Neural cell (in vitro differentiated cells): Measurements from ENCODE around the gene PLA2G2E. TPM values are rescaled to one million over a fixed set of nuclear protein-coding genes. Genes with fewer than 3 reads are reported as not detected.

Experiments
- H2AFZ ChIP-seq: fragments of 200-600, 300-800 bp; sonication (generic), shearing (Covaris generic); 2 replicates; pipeline ENCODE4 v1.6.0; 2014; ENCODE audit warnings: low read depth, mild to moderate bottlenecking, antibody characterized with exemption, low read length, moderate library complexity
- H3F3A ChIP-seq: fragments of 200-600 bp; shearing (Covaris generic); 2 replicates; pipeline ENCODE4 v1.6.1; 2016; ENCODE audit warnings: mild to moderate bottlenecking, moderate library complexity, mixed read lengths, antibody characterized with exemption, low read length; ENCODE audit not compliant: insufficient read depth, poor library complexity, severe bottlenecking
- H3K27ac ChIP-seq: fragments of 200-600, 300-800 bp; sonication (generic), shearing (Covaris generic); 2 replicates; pipeline ENCODE4 v1.5.1; 2014; ENCODE audit warnings: mild to moderate bottlenecking, low read length, moderate library complexity
- H3K27me3 ChIP-seq: fragments of 300-800, 200-600 bp; sonication (generic), shearing (Covaris generic); 2 replicates; pipeline ENCODE4 v1.6.0; 2014; ENCODE audit warnings: mild to moderate bottlenecking, low read depth, low read length, moderate library complexity; ENCODE audit not compliant: insufficient read depth
- H3K36me3 ChIP-seq: fragments of 300-800, 200-600 bp; sonication (generic), shearing (Covaris generic); 2 replicates; pipeline ENCODE4 v1.5.1; 2014; ENCODE audit warnings: mild to moderate bottlenecking, antibody characterized with exemption, low read length, moderate library complexity; ENCODE audit not compliant: insufficient read depth
- H3K4me2 ChIP-seq: fragments of 300-800, 200-600 bp; sonication (generic), shearing (Covaris generic); 2 replicates; pipeline ENCODE4 v1.6.0; 2014; ENCODE audit warnings: mild to moderate bottlenecking, low read length
- H3K4me3 ChIP-seq: fragments of 300-800, 200-600 bp; sonication (generic), shearing (Covaris generic); 2 replicates; pipeline ENCODE4 v1.5.1; 2014; ENCODE audit warnings: mild to moderate bottlenecking, low read length, moderate library complexity
- H3K79me2 ChIP-seq: fragments of 200-600 bp; shearing (Covaris generic); replicated peaks from 2 replicates; pipeline ENCODE4 v1.6.0; 2014; ENCODE audit warnings: mild to moderate bottlenecking, low read length, moderate library complexity; ENCODE audit not compliant: insufficient read depth
- H3K9ac ChIP-seq: fragments of 300-800, 200-600 bp; sonication (generic), shearing (Covaris generic); 2 replicates; pipeline ENCODE4 v1.6.1; 2016; ENCODE audit warnings: mild to moderate bottlenecking, low read length, mixed read lengths
- H3K9me2 ChIP-seq: fragments of 200-600 bp; shearing (Covaris generic); 2 replicates; pipeline ENCODE4 v1.6.1; 2016; ENCODE audit warnings: mild to moderate bottlenecking, low read length, mixed read lengths; ENCODE audit not compliant: insufficient read depth
- H3K9me3 ChIP-seq: fragments of 200-600, 300-800 bp; sonication (generic), shearing (Covaris generic); 2 replicates; pipeline ENCODE4 v1.6.1; 2016; ENCODE audit warnings: mild to moderate bottlenecking, mixed run types, low read length, moderate library complexity, mixed read lengths
- H4K20me1 ChIP-seq: fragments of 200-600 bp; shearing (Covaris generic); 2 replicates; pipeline ENCODE4 v1.6.1; 2016; ENCODE audit warnings: mild to moderate bottlenecking, mixed run types; ENCODE audit not compliant: insufficient read depth
- CTCF ChIP-seq: fragments of 450-650 bp; IDR thresholded peaks from 2 replicates; pipeline ENCODE4 v1.5.1; 2014; ENCODE audit warnings: antibody characterized with exemption, mild to moderate bottlenecking, moderate library complexity; ENCODE audit not compliant: poor library complexity, severe bottlenecking
- EP300 ChIP-seq: fragments of 450-650 bp; conservative IDR thresholded peaks from 2 replicates; pipeline ENCODE4 v1.6.1; 2014; ENCODE audit warnings: antibody characterized with exemption, mild to moderate bottlenecking, moderate library complexity; ENCODE audit not compliant: poor library complexity, severe bottlenecking
- EZH2 ChIP-seq: fragments of 200-600, 300-800 bp; shearing (Covaris generic), sonication (generic); IDR thresholded peaks from 2 replicates; pipeline ENCODE4 v1.6.1; 2014; ENCODE audit warnings: antibody characterized with exemption, low read length, borderline replicate concordance, mild to moderate bottlenecking; ENCODE audit not compliant: insufficient read depth, poor library complexity, severe bottlenecking
- MXI1 ChIP-seq: fragments of 450-650 bp; conservative IDR thresholded peaks from 2 replicates; pipeline ENCODE4 v1.6.1; 2014; ENCODE audit warnings: antibody characterized with exemption, mild to moderate bottlenecking; ENCODE audit not compliant: poor library complexity, severe bottlenecking
- POLR2AphosphoS5 ChIP-seq: IDR thresholded peaks from 2 replicates; pipeline ENCODE4 v1.6.1; 2012
- RAD21 ChIP-seq: fragments of 450-650 bp; conservative IDR thresholded peaks from 2 replicates; pipeline ENCODE4 v1.6.1; 2014; ENCODE audit warnings: antibody characterized with exemption, mild to moderate bottlenecking, moderate library complexity
- SMC3 ChIP-seq: fragments of 450-650 bp; conservative IDR thresholded peaks from 2 replicates; pipeline ENCODE4 v1.6.1; 2014; ENCODE audit warnings: antibody characterized with exemption, mild to moderate bottlenecking, moderate library complexity; ENCODE audit not compliant: poor library complexity
- TAF1 ChIP-seq: IDR thresholded peaks from 2 replicates; pipeline ENCODE4 v1.6.1; 2012; ENCODE audit warnings: low read depth
- polyA plus RNA-seq: library from polyadenylated mRNA; depleted of rRNA; stranded (reverse); fragments of >200 nt; gene quantifications from 2 replicates; pipeline ENCODE4 v1.2.3, GENCODE V29; 2014
- TF ChIP-seq, protein P1 (sequence below): IDR thresholded peaks from 2 replicates; pipeline ENCODE4 v1.6.1; 2012; ENCODE audit warnings: borderline replicate concordance

PLA2G2E gene
- polyA plus RNA-seq, 1 donor from 2014 or later = not detected

- Histone ChIP-seq H3K36me3 (no peaks in the 10 kb centered on the region), H4K20me1 (no peaks in the 10 kb centered on the region), H3K27me3 (no peaks in the 10 kb centered on the region), H3K4me2 (no peak overlapping the region), H3K79me2 (no peaks in the 10 kb centered on the region), H3K4me3 (no peak overlapping the region), H3F3A (no peaks in the 10 kb centered on the region), H3K9me2 (no peaks in the 10 kb centered on the region), H3K27ac (no peak overlapping the region), H3K9ac (no peak overlapping the region), H2AFZ (no peak overlapping the region), H3K9me3 (no peaks in the 10 kb centered on the region)
- no peak for TF ChIP-seq TAF1
- TF ChIP-seq CTCF = no peak
- TF ChIP-seq EZH2 = no peak
- TF ChIP-seq EP300 = no peak
- TF ChIP-seq SMC3 = no peak
- TF ChIP-seq MXI1 = no peak
- TF ChIP-seq, protein P1, sequence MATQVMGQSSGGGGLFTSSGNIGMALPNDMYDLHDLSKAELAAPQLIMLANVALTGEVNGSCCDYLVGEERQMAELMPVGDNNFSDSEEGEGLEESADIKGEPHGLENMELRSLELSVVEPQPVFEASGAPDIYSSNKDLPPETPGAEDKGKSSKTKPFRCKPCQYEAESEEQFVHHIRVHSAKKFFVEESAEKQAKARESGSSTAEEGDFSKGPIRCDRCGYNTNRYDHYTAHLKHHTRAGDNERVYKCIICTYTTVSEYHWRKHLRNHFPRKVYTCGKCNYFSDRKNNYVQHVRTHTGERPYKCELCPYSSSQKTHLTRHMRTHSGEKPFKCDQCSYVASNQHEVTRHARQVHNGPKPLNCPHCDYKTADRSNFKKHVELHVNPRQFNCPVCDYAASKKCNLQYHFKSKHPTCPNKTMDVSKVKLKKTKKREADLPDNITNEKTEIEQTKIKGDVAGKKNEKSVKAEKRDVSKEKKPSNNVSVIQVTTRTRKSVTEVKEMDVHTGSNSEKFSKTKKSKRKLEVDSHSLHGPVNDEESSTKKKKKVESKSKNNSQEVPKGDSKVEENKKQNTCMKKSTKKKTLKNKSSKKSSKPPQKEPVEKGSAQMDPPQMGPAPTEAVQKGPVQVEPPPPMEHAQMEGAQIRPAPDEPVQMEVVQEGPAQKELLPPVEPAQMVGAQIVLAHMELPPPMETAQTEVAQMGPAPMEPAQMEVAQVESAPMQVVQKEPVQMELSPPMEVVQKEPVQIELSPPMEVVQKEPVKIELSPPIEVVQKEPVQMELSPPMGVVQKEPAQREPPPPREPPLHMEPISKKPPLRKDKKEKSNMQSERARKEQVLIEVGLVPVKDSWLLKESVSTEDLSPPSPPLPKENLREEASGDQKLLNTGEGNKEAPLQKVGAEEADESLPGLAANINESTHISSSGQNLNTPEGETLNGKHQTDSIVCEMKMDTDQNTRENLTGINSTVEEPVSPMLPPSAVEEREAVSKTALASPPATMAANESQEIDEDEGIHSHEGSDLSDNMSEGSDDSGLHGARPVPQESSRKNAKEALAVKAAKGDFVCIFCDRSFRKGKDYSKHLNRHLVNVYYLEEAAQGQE = no peak
- no peak for TF ChIP-seq POLR2AphosphoS5
- TF ChIP-seq RAD21 = no peak
These were observed 23.6 kb upstream of the PLA2G2E start for GRCh38 chr1:19946971-19947370.

GRCh38 chr1:19946331-19946751 is 22.9 kb upstream of the PLA2G2E start:
- Histone ChIP-seq H3K4me2 (no peak overlapping the region), H4K20me1 (no peaks in the 10 kb centered on the region), H3K9ac (no peak overlapping the region), H3K9me2 (no peaks in the 10 kb centered on the region), H3K9me3 (no peaks in the 10 kb centered on the region), H3K36me3 (no peaks in the 10 kb centered on the region), H2AFZ (no peak overlapping the region), H3F3A (no peaks in the 10 kb centered on the region), H3K27me3 (no peaks in the 10 kb centered on the region), H3K27ac (no peak overlapping the region), H3K4me3 (no peak overlapping the region), H3K79me2 (no peaks in the 10 kb centered on the region)
- TF ChIP-seq POLR2AphosphoS5 = no peak
- no peak for TF ChIP-seq CTCF
- TF ChIP-seq MXI1 = no peak
- TF ChIP-seq EP300 = no peak
- no peak for TF ChIP-seq SMC3
- TF ChIP-seq, protein P1 = no peak
- no peak for TF ChIP-seq RAD21
- no peak for TF ChIP-seq EZH2
- TF ChIP-seq TAF1 = no peak
